ENCODE data around the gene SCN2B.

The SCN2B gene

GRCh38 chr11:118174006-118174567 is 2.4 kb downstream of the SCN2B start:
- DNase-seq: no peak

GRCh38 chr11:118172356-118172755 is 4.1 kb downstream of the SCN2B start:
- DNase-seq: no peak

- peak; percentile 75 for DNase-seq
Observed at GRCh38 chr11:118171269-118172062, 5.0 kb downstream of the SCN2B start.

- no peak for DNase-seq
Observed at GRCh38 chr11:118170882-118171268, 5.6 kb downstream of the SCN2B start.

GRCh38 chr11:118170231-118170630 is 6.2 kb downstream of the SCN2B start:
- DNase-seq: no peak

GRCh38 chr11:118169300-118170140 is 6.9 kb downstream of the SCN2B start:
- no peak for DNase-seq

- no peak for DNase-seq
Observed at GRCh38 chr11:118168751-118169150, 7.7 kb downstream of the SCN2B start.

- no peak for DNase-seq
Observed at GRCh38 chr11:118168316-118168715, 8.1 kb downstream of the SCN2B start.

- no peak for DNase-seq
Observed at GRCh38 chr11:118167906-118168305, 8.5 kb downstream of the SCN2B start.

- no peak for DNase-seq
Observed at GRCh38 chr11:118167253-118167652, 9.2 kb downstream of the SCN2B start.

- DNase-seq: no peak
Observed at GRCh38 chr11:118166641-118167040, 9.8 kb downstream of the SCN2B start.

- DNase-seq: no peak
Observed at GRCh38 chr11:118164885-118165284, 11.6 kb downstream of the SCN2B start.

- no peak for DNase-seq
Observed at GRCh38 chr11:118163494-118163893, 12.9 kb downstream of the SCN2B start.

- no peak for DNase-seq
Observed at GRCh38 chr11:118162846-118163245, 13.6 kb downstream of the SCN2B start.

GRCh38 chr11:118161786-118162185 is 14.7 kb downstream of the SCN2B start:
- DNase-seq: no peak

- DNase-seq: no peak
Observed at GRCh38 chr11:118157186-118157895, 19.1 kb downstream of the SCN2B start.

- DNase-seq: no peak
Observed at GRCh38 chr11:118156531-118157185, 19.8 kb downstream of the SCN2B start.

- DNase-seq: no peak
Observed at GRCh38 chr11:118155776-118156530, 20.5 kb downstream of the SCN2B start.

- DNase-seq: no peak
Observed at GRCh38 chr11:118154641-118155040, 21.8 kb downstream of the SCN2B start.

GRCh38 chr11:118153976-118154375 is 22.5 kb downstream of the SCN2B start:
- no peak for DNase-seq

GRCh38 chr11:118153516-118153915 is 22.9 kb downstream of the SCN2B start:
- DNase-seq: no peak

All from activated naive CD4-positive, alpha-beta T cell treated with anti-CD3 and anti-CD28 coated beads, Interleukin-2, amount 50 U/mL, for 16 hours (primary cell).